IMR-90 (cell line): ENCODE measurements around the gene FYCO1.
"Not testable (repeated sequence)": the region's sequence is repeated elsewhere in the genome, so short reads cannot be mapped to it uniquely, and the experiment has no call there.

Experiments used
- CHD1 ChIP-seq: IDR thresholded peaks from 2 replicates; pipeline ENCODE4 v1.6.1; 2012; ENCODE audit warnings: low read depth, low read length, improper control_type of control experiment
- CTCF ChIP-seq: conservative IDR thresholded peaks from 2 replicates; pipeline ENCODE4 v1.5.1; 2012; ENCODE audit warnings: mild to moderate bottlenecking, low read depth, low read length, improper control_type of control experiment
- FOS ChIP-seq: fragments of 150-350 bp; IDR thresholded peaks from 2 replicates; pipeline ENCODE4 v1.6.1; 2016; ENCODE audit warnings: low read depth, low read length
- POLR2A ChIP-seq: IDR thresholded peaks from 2 replicates; pipeline ENCODE4 v1.6.1; 2012; ENCODE audit warnings: mild to moderate bottlenecking, low read depth, low read length

GRCh38 chr3:45997499-45997898 is 1.9 kb upstream of the FYCO1 start:
- TF ChIP-seq CTCF, POLR2A, CHD1, FOS: not testable (repeated sequence)
